Neural progenitor cell (in vitro differentiated cells): ENCODE data around the gene VWA7.

Source experiments
- EZH2 ChIP-seq: fragments of 200-600 bp; sonication (generic); IDR thresholded peaks from 2 replicates; pipeline ENCODE4 v1.6.1; 2017; ENCODE audit warnings: antibody characterized with exemption, mild to moderate bottlenecking, moderate library complexity
- EZH2phosphoT487 ChIP-seq: fragments of 200-600 bp; sonication (generic); IDR thresholded peaks from 2 replicates; pipeline ENCODE4 v1.6.1; 2017; ENCODE audit warnings: antibody characterized with exemption
- TF ChIP-seq, protein P1 (sequence below): fragments of 200-600 bp; sonication (generic); IDR thresholded peaks from 2 replicates; pipeline ENCODE4 v1.5.1; 2017; ENCODE audit warnings: antibody characterized with exemption, mild to moderate bottlenecking

DNA sequence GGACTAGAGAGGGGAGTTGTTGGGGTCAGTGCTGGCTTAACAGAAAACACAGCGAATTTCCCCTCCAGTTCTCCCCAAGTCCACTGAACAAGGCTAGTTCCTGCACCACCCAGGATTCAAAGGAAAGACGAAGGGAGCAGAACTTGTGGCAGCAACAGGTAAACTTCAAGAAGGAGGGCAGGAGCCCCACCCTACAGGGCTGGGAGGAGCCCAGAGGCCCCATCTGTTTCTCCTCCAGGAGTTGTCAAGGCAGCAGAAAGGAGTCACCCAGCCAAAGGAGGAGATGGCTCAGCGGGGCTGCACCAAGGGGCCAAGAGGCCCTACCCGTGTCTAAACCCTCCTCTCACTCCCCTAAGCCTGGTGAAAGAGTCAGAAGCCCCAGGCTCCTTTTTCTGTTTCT is 12.9 kb downstream of the VWA7 start:
- TF ChIP-seq, protein P1, sequence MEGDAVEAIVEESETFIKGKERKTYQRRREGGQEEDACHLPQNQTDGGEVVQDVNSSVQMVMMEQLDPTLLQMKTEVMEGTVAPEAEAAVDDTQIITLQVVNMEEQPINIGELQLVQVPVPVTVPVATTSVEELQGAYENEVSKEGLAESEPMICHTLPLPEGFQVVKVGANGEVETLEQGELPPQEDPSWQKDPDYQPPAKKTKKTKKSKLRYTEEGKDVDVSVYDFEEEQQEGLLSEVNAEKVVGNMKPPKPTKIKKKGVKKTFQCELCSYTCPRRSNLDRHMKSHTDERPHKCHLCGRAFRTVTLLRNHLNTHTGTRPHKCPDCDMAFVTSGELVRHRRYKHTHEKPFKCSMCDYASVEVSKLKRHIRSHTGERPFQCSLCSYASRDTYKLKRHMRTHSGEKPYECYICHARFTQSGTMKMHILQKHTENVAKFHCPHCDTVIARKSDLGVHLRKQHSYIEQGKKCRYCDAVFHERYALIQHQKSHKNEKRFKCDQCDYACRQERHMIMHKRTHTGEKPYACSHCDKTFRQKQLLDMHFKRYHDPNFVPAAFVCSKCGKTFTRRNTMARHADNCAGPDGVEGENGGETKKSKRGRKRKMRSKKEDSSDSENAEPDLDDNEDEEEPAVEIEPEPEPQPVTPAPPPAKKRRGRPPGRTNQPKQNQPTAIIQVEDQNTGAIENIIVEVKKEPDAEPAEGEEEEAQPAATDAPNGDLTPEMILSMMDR, result no peak
- TF ChIP-seq EZH2phosphoT487 (no peak), EZH2 (no peak)
